ENCODE data around the gene SOS1.

SOS1 gene

DNA sequence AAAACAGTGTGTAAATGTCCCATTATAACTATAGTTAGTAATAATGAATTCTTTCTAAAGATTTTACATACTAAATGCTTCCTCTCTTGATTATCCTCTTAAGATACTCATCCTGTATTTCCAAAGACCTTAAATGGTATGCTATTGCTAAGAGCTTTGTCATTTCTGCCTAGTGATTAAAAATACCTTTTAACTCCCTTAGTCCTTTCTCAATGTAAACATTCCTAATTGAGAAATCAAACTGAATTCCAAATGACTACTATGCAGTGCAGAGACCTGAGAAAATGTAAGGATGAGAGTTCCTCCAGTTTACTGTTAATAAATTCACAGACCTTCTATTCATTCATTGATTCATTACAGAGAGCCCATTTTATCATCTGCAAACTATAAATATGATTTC is 86.9 kb downstream of the SOS1 start:
- H3K27ac ChIP-seq (ENCODE audit: low read depth, low read length): no peak overlapping the region
- no peak overlapping the region for H3K9ac ChIP-seq (ENCODE audit: low read length)
- H3K36me3 ChIP-seq (ENCODE audit: control insufficient read depth, insufficient read depth, low read length): peaks cover 7% of the 10 kb centered on the region
- no peaks in the 10 kb centered on the region for H3K4me1 ChIP-seq (ENCODE audit: control insufficient read depth, insufficient read depth, low read length)
- H3K27me3 ChIP-seq (ENCODE audit: control insufficient read depth, insufficient read depth, low read length): no peaks in the 10 kb centered on the region
- no peak overlapping the region for H3K4me3 ChIP-seq (ENCODE audit: low read length)

DNA sequence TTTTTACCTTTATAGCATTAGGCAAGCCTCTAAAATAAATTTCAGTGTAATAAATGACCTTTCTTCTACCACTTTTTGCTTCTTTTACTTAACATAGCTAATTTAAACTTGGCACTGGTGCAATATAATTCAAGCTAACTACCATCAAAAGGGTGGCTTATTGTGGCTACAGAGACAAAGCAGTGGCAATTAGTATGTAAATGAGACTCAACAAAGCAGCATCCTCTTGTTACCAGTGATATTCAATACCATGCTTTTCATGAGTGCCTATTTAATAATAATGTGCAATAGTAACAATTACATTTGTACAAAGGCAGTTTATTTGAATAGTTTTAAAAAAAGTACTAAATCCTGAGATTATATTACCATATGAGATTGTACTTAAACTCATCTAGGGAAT is 93.4 kb downstream of the SOS1 start:
- Histone ChIP-seq H3K4me3 (ENCODE audit: low read length) (no peak overlapping the region), H3K9ac (ENCODE audit: low read length) (no peak overlapping the region), H3K27ac (ENCODE audit: low read depth, low read length) (no peak overlapping the region), H3K4me1 (ENCODE audit: control insufficient read depth, insufficient read depth, low read length) (no peaks in the 10 kb centered on the region), H3K36me3 (ENCODE audit: control insufficient read depth, insufficient read depth, low read length) (peaks cover 7% of the 10 kb centered on the region), H3K27me3 (ENCODE audit: control insufficient read depth, insufficient read depth, low read length) (no peaks in the 10 kb centered on the region)

DNA sequence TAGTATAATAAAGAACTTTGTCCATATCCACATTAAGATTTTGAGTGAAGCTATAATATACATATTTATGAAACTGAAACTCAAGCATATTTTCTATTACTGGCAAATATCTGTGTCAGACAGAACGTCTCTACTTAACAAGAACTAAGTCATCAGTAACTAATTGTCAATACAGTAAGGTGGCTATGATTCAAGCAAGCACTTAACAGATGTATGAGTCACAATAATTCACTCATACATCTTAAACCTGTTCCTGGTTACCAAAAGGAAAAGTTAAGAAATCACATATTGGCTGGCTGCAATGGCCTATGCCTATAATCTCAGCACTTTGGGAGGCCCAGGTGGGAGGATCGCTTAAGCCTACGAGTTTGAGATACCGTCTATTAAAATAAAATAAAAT is 96.0 kb downstream of the SOS1 start:
- Histone ChIP-seq H3K36me3 (ENCODE audit: control insufficient read depth, insufficient read depth, low read length) (no peaks in the 10 kb centered on the region), H3K4me3 (ENCODE audit: low read length) (no peak overlapping the region), H3K27me3 (ENCODE audit: control insufficient read depth, insufficient read depth, low read length) (no peaks in the 10 kb centered on the region), H3K4me1 (ENCODE audit: control insufficient read depth, insufficient read depth, low read length) (no peaks in the 10 kb centered on the region), H3K27ac (ENCODE audit: low read depth, low read length) (no peak overlapping the region), H3K9ac (ENCODE audit: low read length) (no peak overlapping the region)

DNA sequence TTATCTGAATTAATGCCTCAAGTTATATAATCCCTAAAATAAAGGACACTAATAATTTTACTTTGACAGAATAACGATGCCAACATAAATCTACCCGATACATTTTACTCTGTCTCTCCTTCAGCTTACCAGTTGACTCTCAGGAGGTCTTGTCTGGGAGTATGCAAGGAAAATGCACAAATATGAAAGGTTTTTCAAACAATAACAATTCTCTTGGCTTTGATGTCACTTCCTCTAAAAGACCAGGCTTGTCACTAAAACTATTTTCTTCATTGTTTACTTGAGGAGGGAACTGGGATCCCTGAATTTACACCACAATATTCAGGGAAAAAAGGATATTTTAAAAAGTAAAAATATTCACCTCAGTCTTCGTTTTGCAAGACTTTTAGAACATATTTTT is 97.2 kb downstream of the SOS1 start:
- Histone ChIP-seq H3K4me3 (ENCODE audit: low read length) (no peak overlapping the region), H3K27ac (ENCODE audit: low read depth, low read length) (no peak overlapping the region), H3K4me1 (ENCODE audit: control insufficient read depth, insufficient read depth, low read length) (no peaks in the 10 kb centered on the region), H3K9ac (ENCODE audit: low read length) (no peak overlapping the region), H3K36me3 (ENCODE audit: control insufficient read depth, insufficient read depth, low read length) (no peaks in the 10 kb centered on the region), H3K27me3 (ENCODE audit: control insufficient read depth, insufficient read depth, low read length) (no peaks in the 10 kb centered on the region)

DNA sequence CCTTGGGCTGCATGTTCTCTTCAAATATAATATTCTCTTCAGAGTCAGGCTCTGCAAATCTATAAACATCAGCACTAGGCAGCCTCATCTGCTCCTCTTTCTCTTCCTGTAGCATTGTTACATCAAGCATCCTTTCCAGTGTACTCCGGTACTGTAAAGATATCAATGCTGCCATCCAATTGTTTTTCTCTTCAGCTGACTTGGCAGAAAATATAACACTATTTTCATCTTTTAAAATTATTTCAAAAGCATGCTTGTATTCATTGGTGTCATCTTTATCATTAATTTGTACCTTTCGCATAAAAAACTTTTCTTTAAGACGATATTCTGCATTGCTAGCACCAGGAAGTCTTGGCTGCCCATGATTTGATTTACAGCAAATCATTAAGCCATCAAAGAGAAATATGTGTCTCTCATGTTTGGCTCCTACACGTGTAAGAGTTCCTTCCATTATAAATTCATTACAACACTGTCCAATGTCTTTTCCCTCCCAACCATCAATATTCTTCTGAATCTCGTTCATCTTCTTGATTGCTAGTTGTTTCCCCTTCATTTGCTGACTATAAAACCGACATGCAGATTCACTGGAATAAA is 98.1 kb downstream of the SOS1 start:
- H3K9ac ChIP-seq (ENCODE audit: low read length): no peak overlapping the region
- H3K36me3 ChIP-seq (ENCODE audit: control insufficient read depth, insufficient read depth, low read length): no peaks in the 10 kb centered on the region
- no peaks in the 10 kb centered on the region for H3K27me3 ChIP-seq (ENCODE audit: control insufficient read depth, insufficient read depth, low read length)
- no peak overlapping the region for H3K4me3 ChIP-seq (ENCODE audit: low read length)
- H3K4me1 ChIP-seq (ENCODE audit: control insufficient read depth, insufficient read depth, low read length): no peaks in the 10 kb centered on the region
- H3K27ac ChIP-seq (ENCODE audit: low read depth, low read length): no peak overlapping the region

DNA sequence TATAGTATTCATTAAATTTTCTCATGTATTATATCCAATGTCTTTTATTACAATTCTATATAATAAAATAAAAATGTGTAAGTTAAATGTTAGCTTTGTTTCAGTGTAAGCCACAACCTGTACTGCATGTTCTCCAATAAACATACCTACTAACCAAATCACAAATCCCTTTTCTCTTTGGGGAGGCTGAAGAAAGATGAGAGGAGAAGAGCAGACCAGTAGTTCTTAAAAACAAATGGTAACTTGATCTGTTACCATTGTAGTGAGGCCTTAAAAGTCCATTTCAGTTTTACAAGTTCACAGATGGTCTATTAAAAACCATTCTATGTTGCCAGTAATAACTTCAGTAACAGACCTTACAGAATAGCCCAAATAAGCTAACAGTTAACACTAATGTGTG is 100.5 kb downstream of the SOS1 start:
- no peaks in the 10 kb centered on the region for H3K27me3 ChIP-seq (ENCODE audit: control insufficient read depth, insufficient read depth, low read length)
- H3K27ac ChIP-seq (ENCODE audit: low read depth, low read length): no peak overlapping the region
- H3K36me3 ChIP-seq (ENCODE audit: control insufficient read depth, insufficient read depth, low read length): no peaks in the 10 kb centered on the region
- no peaks in the 10 kb centered on the region for H3K4me1 ChIP-seq (ENCODE audit: control insufficient read depth, insufficient read depth, low read length)
- H3K4me3 ChIP-seq (ENCODE audit: low read length): no peak overlapping the region
- H3K9ac ChIP-seq (ENCODE audit: low read length): no peak overlapping the region

DNA sequence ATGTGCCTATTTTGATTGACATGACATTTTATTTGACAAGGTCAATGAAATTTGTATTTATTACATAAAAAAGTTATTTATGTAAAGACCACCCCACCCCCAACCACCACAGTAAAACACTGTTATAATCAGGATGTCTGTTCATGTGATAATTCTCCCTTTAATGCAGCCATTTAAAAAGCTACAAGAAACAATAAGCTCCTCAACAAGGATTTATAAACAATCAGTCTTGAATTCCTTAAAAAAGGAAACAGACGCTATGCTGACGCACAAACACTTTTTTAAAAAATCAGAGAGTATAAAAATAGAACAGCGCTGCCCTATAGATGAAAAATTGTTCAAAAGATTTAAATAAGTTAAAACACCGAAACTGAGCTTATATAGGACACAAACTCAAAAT is 102.2 kb downstream of the SOS1 start:
- Histone ChIP-seq H3K36me3 (ENCODE audit: control insufficient read depth, insufficient read depth, low read length) (no peaks in the 10 kb centered on the region), H3K9ac (ENCODE audit: low read length) (no peak overlapping the region), H3K27ac (ENCODE audit: low read depth, low read length) (no peak overlapping the region), H3K27me3 (ENCODE audit: control insufficient read depth, insufficient read depth, low read length) (no peaks in the 10 kb centered on the region), H3K4me3 (ENCODE audit: low read length) (no peak overlapping the region), H3K4me1 (ENCODE audit: control insufficient read depth, insufficient read depth, low read length) (no peaks in the 10 kb centered on the region)

DNA sequence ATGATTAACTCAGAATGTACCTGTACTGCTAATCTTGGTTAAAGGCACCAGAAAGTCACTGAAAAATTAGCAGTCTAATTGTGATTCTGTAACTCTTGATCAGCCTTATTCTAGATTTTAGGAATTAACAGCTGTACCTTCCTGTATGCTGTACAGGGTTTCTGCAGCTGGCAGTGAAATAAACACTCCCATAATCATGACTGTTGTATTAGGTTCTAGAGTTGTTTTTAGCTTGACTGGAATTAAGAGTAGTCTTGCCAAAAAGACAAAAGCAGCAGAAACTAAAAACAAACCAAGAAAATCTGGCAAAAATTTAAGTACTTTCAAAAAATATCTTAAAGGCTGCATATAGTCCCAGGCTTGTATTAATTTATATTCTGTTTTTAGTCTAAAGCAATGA is 103.5 kb downstream of the SOS1 start:
- peaks cover 3% of the 10 kb centered on the region for H3K36me3 ChIP-seq (ENCODE audit: control insufficient read depth, insufficient read depth, low read length)
- H3K4me3 ChIP-seq (ENCODE audit: low read length): no peak overlapping the region
- no peaks in the 10 kb centered on the region for H3K4me1 ChIP-seq (ENCODE audit: control insufficient read depth, insufficient read depth, low read length)
- H3K27me3 ChIP-seq (ENCODE audit: control insufficient read depth, insufficient read depth, low read length): no peaks in the 10 kb centered on the region
- H3K9ac ChIP-seq (ENCODE audit: low read length): no peak overlapping the region
- no peak overlapping the region for H3K27ac ChIP-seq (ENCODE audit: low read depth, low read length)

DNA sequence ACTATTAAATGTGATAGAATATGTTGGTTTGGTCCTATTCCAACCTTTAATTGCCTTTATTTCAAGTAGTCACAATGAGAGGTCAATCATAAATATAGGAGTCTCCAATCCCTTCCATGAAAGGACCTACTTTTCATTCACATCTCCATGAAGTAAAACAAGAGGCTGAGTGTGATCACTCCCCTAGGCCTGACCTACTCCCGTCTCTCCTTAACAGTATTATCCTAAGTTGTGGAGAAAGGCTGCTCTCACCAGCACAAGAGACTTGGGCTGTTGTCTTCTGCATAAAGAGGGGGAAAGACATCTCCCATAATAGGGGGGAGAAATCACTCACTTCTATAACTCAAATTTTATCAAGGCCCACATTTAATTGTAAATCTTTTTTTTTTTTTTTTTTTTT is 105.4 kb downstream of the SOS1 start:
- Histone ChIP-seq H3K9ac (ENCODE audit: low read length) (no peak overlapping the region), H3K4me1 (ENCODE audit: control insufficient read depth, insufficient read depth, low read length) (no peaks in the 10 kb centered on the region), H3K4me3 (ENCODE audit: low read length) (no peak overlapping the region), H3K36me3 (ENCODE audit: control insufficient read depth, insufficient read depth, low read length) (peaks cover 6% of the 10 kb centered on the region), H3K27me3 (ENCODE audit: control insufficient read depth, insufficient read depth, low read length) (no peaks in the 10 kb centered on the region), H3K27ac (ENCODE audit: low read depth, low read length) (no peak overlapping the region)

DNA sequence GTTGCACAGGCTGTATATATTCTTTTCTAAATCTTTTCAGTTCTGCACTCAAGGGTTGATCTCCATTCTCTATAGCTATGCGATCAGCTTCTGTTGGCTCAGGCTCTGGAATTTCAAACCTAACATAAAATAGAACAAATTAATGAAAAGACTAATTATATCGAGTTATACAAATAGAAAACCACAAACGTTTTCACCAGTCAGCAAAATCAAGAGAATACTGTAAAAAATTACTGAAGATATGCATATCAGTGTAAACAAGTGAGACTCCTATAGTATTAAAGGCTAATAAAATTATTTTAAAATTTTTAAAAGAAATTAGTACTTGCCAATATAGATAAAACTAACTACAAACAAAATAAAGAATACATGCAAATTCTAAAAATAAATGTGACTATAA is 107.0 kb downstream of the SOS1 start:
- Histone ChIP-seq H3K27ac (ENCODE audit: low read depth, low read length) (no peak overlapping the region), H3K27me3 (ENCODE audit: control insufficient read depth, insufficient read depth, low read length) (no peaks in the 10 kb centered on the region), H3K9ac (ENCODE audit: low read length) (no peak overlapping the region), H3K4me3 (ENCODE audit: low read length) (no peak overlapping the region), H3K36me3 (ENCODE audit: control insufficient read depth, insufficient read depth, low read length) (peaks cover 6% of the 10 kb centered on the region), H3K4me1 (ENCODE audit: control insufficient read depth, insufficient read depth, low read length) (no peaks in the 10 kb centered on the region)

DNA sequence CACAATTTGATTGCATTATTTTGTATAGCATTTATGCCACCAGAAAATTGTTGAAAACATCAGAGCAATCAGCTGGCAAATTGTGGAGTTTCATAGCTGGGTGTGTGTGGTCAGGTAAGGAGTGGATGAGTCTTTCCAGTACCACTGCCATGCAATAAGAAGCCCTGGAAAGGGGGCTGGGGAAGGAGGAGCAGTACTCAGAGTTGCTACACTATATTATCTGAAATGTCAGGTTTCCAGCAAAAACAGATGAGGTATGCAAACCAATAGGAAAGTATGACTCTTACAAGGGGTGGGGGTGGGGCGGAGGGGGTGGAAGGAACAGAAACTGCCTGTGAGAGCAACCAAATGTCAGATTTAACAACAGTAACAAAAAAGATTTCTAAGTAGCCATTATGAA is 112.2 kb downstream of the SOS1 start:
- Histone ChIP-seq H3K4me1 (ENCODE audit: control insufficient read depth, insufficient read depth, low read length) (no peaks in the 10 kb centered on the region), H3K4me3 (ENCODE audit: low read length) (no peak overlapping the region), H3K9ac (ENCODE audit: low read length) (no peak overlapping the region), H3K27ac (ENCODE audit: low read depth, low read length) (no peak overlapping the region), H3K27me3 (ENCODE audit: control insufficient read depth, insufficient read depth, low read length) (no peaks in the 10 kb centered on the region), H3K36me3 (ENCODE audit: control insufficient read depth, insufficient read depth, low read length) (peaks cover 10% of the 10 kb centered on the region)

DNA sequence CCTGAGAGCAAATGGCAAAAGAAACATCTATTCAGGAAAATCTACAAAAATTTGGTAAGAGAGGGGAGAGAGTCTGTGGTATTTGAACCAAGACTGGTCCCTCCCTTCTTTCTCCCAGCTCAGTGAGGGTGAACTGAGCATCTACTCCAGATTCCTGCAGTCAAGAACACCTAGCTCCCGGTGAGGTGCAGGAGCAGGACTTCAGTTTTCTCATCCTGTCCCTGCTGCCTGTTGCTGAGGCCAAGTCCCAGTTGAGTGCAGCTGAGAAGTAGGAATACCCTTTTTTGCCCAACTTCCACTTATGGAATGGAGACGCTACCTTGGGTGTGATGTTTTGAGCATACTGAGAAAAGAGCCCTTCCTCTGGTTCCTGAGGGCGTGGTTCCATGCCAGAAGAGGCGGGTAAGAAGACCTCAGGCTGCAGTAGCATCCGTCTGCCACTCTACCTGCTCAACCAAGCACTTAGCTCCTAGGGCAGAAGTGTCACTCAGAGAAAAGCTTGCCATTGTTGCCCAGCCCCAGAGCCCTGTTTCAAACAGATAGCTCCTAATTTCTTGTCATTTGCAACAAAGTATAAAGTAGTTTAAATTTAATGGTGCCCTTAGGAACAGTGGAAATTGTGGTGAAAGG is 112.9 kb downstream of the SOS1 start:
- Histone ChIP-seq H3K4me1 (ENCODE audit: control insufficient read depth, insufficient read depth, low read length) (no peaks in the 10 kb centered on the region), H3K9ac (ENCODE audit: low read length) (no peak overlapping the region), H3K27ac (ENCODE audit: low read depth, low read length) (no peak overlapping the region), H3K27me3 (ENCODE audit: control insufficient read depth, insufficient read depth, low read length) (no peaks in the 10 kb centered on the region), H3K4me3 (ENCODE audit: low read length) (no peak overlapping the region), H3K36me3 (ENCODE audit: control insufficient read depth, insufficient read depth, low read length) (peaks cover 9% of the 10 kb centered on the region)

DNA sequence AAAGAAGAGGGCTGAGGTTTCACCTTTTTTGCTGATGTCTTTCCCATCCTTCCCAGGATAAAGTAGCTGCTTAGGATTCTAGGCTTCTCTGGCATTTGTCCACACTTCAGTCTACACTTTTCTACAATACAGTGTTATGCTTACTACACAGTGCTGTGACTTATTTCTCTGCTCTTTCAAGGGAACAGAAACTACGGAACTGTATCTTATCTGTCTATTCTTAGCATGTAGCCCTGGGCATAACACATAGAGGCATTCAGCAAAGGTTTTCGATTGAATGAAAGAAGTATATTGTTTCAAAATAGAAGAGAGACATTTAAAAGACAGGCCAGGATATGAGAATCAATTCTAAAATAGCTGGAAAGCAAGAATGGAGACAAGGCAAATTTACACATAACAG is 120.3 kb downstream of the SOS1 start:
- H3K27me3 ChIP-seq (ENCODE audit: control insufficient read depth, insufficient read depth, low read length): no peaks in the 10 kb centered on the region
- no peak overlapping the region for H3K27ac ChIP-seq (ENCODE audit: low read depth, low read length)
- H3K4me3 ChIP-seq (ENCODE audit: low read length): no peak overlapping the region
- H3K9ac ChIP-seq (ENCODE audit: low read length): no peak overlapping the region
- H3K36me3 ChIP-seq (ENCODE audit: control insufficient read depth, insufficient read depth, low read length): peaks cover 11% of the 10 kb centered on the region
- H3K4me1 ChIP-seq (ENCODE audit: control insufficient read depth, insufficient read depth, low read length): no peaks in the 10 kb centered on the region

All from rectal smooth muscle tissue (tissue), 1 donor.